ENCODE measurements around the gene MYH14. TPM values are rescaled to one million over a fixed set of nuclear protein-coding genes. Genes with fewer than 3 reads are reported as not detected.
A peak's percentile ranks its signal among the peaks of the same experiment; 100 is the strongest.

MYH14 gene
- polyA plus RNA-seq, 1 donor (not counting 4 experiments of a cell fraction or from before 2014, with no cell fraction given): 0.20 TPM

DNA sequence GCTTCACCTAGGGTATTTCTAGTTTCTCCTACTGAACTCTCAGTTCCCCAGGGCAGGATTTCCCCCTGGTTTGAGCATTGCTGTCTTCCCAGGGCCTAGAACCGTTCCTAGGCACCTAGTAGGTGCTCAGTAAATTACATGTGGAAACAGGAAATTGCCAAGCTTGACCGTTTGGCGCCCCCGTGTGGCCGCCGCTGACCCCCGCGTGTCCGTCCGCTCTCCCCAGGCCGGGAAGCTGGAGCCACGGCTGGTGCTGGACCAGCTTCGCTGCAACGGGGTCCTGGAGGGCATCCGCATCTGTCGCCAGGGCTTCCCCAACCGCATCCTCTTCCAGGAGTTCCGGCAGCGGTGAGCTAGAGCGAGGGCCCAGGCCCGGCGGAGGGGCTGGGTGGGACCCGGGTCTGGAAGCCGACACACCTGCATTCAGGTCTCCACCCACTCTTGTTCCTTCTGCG is 55.5 kb downstream of the MYH14 start:
- Histone ChIP-seq H4K20me1 (ENCODE audit: control insufficient read depth, extremely low read depth, insufficient read depth, low read length) (no peaks in the 10 kb centered on the region), H3K27me3 (ENCODE audit: control insufficient read depth, extremely low read depth, insufficient read depth, low read length) (no peaks in the 10 kb centered on the region), H3K9me3 (ENCODE audit: control insufficient read depth, low read depth, low read length) (peaks cover 17% of the 10 kb centered on the region), H3K36me3 (ENCODE audit: control insufficient read depth in 2 of 2, extremely low read depth in 1 of 2, insufficient read depth in 2 of 2, low read length in 2 of 2) (no peaks in the 10 kb centered on the region), H3K4me1 (ENCODE audit: control insufficient read depth, extremely low read depth, insufficient read depth, low read length) (no peaks in the 10 kb centered on the region), H3K4me3 (ENCODE audit: control insufficient read depth in 2 of 3, extremely low read depth in 1 of 3, insufficient read depth in 2 of 3, low read depth in 1 of 3, low read length in 3 of 3) (no peak overlapping the region), H3K79me2 (ENCODE audit: control insufficient read depth, insufficient read depth, low read length) (no peaks in the 10 kb centered on the region), H3K9me1 (ENCODE audit: control insufficient read depth, extremely low read depth, insufficient read depth, low read length) (no peaks in the 10 kb centered on the region), H3K4me2 (ENCODE audit: control insufficient read depth, extremely low read depth, insufficient read depth, low read depth, low read length) (no peak overlapping the region), H3K27ac (ENCODE audit: control insufficient read depth, insufficient read depth, low read length) (no peak overlapping the region), H2AFZ (ENCODE audit: control insufficient read depth, low read length) (no peak overlapping the region), H3K9ac (ENCODE audit: control insufficient read depth, extremely low read depth, insufficient read depth, low read length) (no peak overlapping the region)
- TF ChIP-seq, protein P1, sequence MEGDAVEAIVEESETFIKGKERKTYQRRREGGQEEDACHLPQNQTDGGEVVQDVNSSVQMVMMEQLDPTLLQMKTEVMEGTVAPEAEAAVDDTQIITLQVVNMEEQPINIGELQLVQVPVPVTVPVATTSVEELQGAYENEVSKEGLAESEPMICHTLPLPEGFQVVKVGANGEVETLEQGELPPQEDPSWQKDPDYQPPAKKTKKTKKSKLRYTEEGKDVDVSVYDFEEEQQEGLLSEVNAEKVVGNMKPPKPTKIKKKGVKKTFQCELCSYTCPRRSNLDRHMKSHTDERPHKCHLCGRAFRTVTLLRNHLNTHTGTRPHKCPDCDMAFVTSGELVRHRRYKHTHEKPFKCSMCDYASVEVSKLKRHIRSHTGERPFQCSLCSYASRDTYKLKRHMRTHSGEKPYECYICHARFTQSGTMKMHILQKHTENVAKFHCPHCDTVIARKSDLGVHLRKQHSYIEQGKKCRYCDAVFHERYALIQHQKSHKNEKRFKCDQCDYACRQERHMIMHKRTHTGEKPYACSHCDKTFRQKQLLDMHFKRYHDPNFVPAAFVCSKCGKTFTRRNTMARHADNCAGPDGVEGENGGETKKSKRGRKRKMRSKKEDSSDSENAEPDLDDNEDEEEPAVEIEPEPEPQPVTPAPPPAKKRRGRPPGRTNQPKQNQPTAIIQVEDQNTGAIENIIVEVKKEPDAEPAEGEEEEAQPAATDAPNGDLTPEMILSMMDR (optimal IDR thresholded peaks at IDR 0.05 in 1 of 3, IDR thresholded peaks at IDR 0.05 in 1 of 3, conservative IDR thresholded peaks at IDR 0.05 in 1 of 3; ENCODE audit: extremely low read depth in 1 of 3, insufficient read depth in 2 of 3, low read length in 3 of 3): peak in 2 of 3 experiments; percentile 15 to 24
- no peak for TF ChIP-seq EZH2 (IDR thresholded peaks at IDR 0.05; ENCODE audit: low read length)
- dilution Hi-C loops (cut with MboI; ENCODE audit: extremely low pct_ligation_motif_present, low sequenced_read_pairs): no loop called here
- FAIRE-seq: no peak
- DNase-seq (ENCODE audit: low read depth, low spot score): no peak

DNA sequence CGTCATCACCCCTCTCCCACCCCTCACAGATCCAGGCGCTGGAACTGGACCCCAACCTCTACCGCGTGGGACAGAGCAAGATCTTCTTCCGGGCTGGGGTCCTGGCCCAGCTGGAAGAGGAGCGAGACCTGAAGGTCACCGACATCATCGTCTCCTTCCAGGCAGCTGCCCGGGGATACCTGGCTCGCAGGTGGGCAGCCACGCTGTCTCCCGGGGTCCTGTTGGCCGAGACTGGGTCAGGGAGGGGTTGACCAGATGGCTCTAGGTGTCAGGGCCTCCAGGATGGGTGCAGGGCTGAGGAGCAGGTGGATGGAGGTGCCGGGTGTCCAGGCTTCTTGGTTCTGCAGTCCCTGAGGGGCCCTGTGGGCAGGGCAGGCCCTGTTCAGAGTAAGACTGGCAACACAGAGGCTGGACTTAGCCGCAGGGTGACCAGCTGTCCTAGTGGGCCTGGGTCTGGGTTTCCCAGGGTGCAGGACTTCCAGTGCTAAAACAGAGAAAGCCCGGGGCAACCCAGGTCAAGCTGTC is 58.1 kb downstream of the MYH14 start:
- no peak for DNase-seq (ENCODE audit: low read depth, low spot score)
- Histone ChIP-seq H2AFZ (ENCODE audit: control insufficient read depth, low read length) (no peak overlapping the region), H3K27ac (ENCODE audit: control insufficient read depth, insufficient read depth, low read length) (no peak overlapping the region), H4K20me1 (ENCODE audit: control insufficient read depth, extremely low read depth, insufficient read depth, low read length) (no peaks in the 10 kb centered on the region), H3K79me2 (ENCODE audit: control insufficient read depth, insufficient read depth, low read length) (no peaks in the 10 kb centered on the region), H3K4me1 (ENCODE audit: control insufficient read depth, extremely low read depth, insufficient read depth, low read length) (no peaks in the 10 kb centered on the region), H3K9me3 (ENCODE audit: control insufficient read depth, low read depth, low read length) (peaks cover 14% of the 10 kb centered on the region), H3K9ac (ENCODE audit: control insufficient read depth, extremely low read depth, insufficient read depth, low read length) (no peak overlapping the region), H3K4me3 (ENCODE audit: control insufficient read depth in 2 of 3, extremely low read depth in 1 of 3, insufficient read depth in 2 of 3, low read depth in 1 of 3, low read length in 3 of 3) (no peak overlapping the region), H3K36me3 (ENCODE audit: control insufficient read depth in 2 of 2, extremely low read depth in 1 of 2, insufficient read depth in 2 of 2, low read length in 2 of 2) (no peaks in the 10 kb centered on the region), H3K4me2 (ENCODE audit: control insufficient read depth, extremely low read depth, insufficient read depth, low read depth, low read length) (no peak overlapping the region), H3K9me1 (ENCODE audit: control insufficient read depth, extremely low read depth, insufficient read depth, low read length) (no peaks in the 10 kb centered on the region), H3K27me3 (ENCODE audit: control insufficient read depth, extremely low read depth, insufficient read depth, low read length) (no peaks in the 10 kb centered on the region)
- dilution Hi-C loops (cut with MboI; ENCODE audit: extremely low pct_ligation_motif_present, low sequenced_read_pairs): no loop called here
- TF ChIP-seq EZH2 (IDR thresholded peaks at IDR 0.05; ENCODE audit: low read length): no peak
- TF ChIP-seq, protein P1 (optimal IDR thresholded peaks at IDR 0.05 in 1 of 3, IDR thresholded peaks at IDR 0.05 in 1 of 3, conservative IDR thresholded peaks at IDR 0.05 in 1 of 3; ENCODE audit: extremely low read depth in 1 of 3, insufficient read depth in 2 of 3, low read length in 3 of 3): no peak
- no peak for FAIRE-seq
